Chondrocyte (in vitro differentiated cells): ENCODE results near the gene ARIH1. TPM values are rescaled to one million over a fixed set of nuclear protein-coding genes. Genes with fewer than 3 reads are reported as not detected.
"Not testable (repeated sequence)": the region's sequence is repeated elsewhere in the genome, so short reads cannot be mapped to it uniquely, and the experiment has no call there.

Source experiments
- DNase-seq: peaks from one replicate; pipeline ENCODE4 v3.0.0; 2021; ENCODE audit warnings: mixed read lengths, low spot score
- H3K27ac Mint-ChIP-seq: one replicate; pipeline ENCODE4 v1.8.0; 2021; ENCODE audit warnings: mild to moderate bottlenecking, moderate library complexity, mixed read lengths; ENCODE audit not compliant: unreplicated experiment
- H3K27me3 Mint-ChIP-seq: 2 replicates; pipeline ENCODE4 v1.8.0; 2021; ENCODE audit warnings: low read depth, mixed read lengths
- H3K36me3 Mint-ChIP-seq: 2 replicates; pipeline ENCODE4 v1.8.0; 2021; ENCODE audit warnings: low read depth, mixed read lengths
- H3K4me1 Mint-ChIP-seq: 2 replicates; pipeline ENCODE4 v1.8.0; 2021; ENCODE audit warnings: low read depth, mild to moderate bottlenecking, mixed read lengths
- H3K4me3 Mint-ChIP-seq: one replicate; pipeline ENCODE4 v1.8.0; 2021; ENCODE audit warnings: mild to moderate bottlenecking, moderate library complexity, mixed read lengths; ENCODE audit not compliant: unreplicated experiment
- H3K9me3 Mint-ChIP-seq: 2 replicates; pipeline ENCODE4 v1.8.0; 2021; ENCODE audit warnings: low read depth, mixed read lengths
- total RNA-seq: library from RNA; stranded (reverse); gene quantifications from 3 replicates; pipeline ENCODE4 v1.2.1, GENCODE V29; 2021
- TF ChIP-seq, protein P1 (sequence below): fragments of 200-600 bp; sonication (generic); IDR thresholded peaks from 2 replicates; pipeline ENCODE4 v1.5.0; 2021; ENCODE audit warnings: antibody characterized with exemption, mild to moderate bottlenecking, moderate library complexity

ARIH1 gene
- total RNA-seq, 1 donor from 2014 or later: 164 TPM

DNA sequence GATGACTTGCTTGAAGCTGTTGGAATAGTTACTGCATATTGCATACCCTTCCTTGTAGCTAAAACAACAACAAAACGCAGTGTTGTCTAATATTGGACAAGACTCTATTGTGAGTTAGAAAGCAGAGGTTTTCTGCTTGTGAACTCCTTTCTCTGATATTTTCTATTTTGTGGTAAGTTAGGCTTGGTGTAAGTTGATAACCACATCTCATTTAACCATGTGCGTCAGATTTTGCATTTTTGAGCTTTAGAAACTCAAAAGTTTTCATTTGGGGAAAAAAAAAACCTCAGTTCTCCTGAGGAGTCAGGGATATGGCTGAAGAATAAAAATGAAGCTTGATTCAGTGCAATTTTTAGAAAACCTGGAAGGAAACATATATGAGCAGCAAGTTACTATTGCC is 1.5 kb downstream of the ARIH1 start:
- peaks cover 44% of the 10 kb centered on the region for H3K4me1 Mint-ChIP-seq
- peak overlapping the region; percentile 96 for H3K4me3 Mint-ChIP-seq
- H3K27ac Mint-ChIP-seq: peak overlapping the region; percentile 99
- H3K9me3 Mint-ChIP-seq: no peaks in the 10 kb centered on the region
- H3K36me3 Mint-ChIP-seq: peaks cover 5% of the 10 kb centered on the region
- no peaks in the 10 kb centered on the region for H3K27me3 Mint-ChIP-seq
- no peak for DNase-seq
- TF ChIP-seq, protein P1, sequence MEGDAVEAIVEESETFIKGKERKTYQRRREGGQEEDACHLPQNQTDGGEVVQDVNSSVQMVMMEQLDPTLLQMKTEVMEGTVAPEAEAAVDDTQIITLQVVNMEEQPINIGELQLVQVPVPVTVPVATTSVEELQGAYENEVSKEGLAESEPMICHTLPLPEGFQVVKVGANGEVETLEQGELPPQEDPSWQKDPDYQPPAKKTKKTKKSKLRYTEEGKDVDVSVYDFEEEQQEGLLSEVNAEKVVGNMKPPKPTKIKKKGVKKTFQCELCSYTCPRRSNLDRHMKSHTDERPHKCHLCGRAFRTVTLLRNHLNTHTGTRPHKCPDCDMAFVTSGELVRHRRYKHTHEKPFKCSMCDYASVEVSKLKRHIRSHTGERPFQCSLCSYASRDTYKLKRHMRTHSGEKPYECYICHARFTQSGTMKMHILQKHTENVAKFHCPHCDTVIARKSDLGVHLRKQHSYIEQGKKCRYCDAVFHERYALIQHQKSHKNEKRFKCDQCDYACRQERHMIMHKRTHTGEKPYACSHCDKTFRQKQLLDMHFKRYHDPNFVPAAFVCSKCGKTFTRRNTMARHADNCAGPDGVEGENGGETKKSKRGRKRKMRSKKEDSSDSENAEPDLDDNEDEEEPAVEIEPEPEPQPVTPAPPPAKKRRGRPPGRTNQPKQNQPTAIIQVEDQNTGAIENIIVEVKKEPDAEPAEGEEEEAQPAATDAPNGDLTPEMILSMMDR: no peak

DNA sequence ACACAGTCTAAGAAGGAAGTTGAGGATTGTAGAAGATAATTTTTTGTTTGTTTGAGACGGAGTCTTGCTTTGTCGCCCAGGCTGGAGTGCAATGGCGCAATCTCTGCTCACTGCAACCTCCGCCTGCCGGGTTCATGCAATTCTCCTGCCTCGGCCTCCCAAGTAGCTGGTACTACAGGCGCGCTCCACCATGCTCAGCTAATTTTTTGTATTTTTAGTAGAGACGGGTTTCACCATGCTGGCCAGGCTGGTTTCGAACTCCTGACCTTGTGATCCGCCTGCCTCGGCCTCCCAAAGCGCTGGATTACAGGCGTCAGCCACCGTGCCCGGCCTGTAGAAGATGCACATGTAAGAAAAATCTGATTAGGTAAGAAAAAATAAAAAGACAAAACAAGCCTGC is 2.2 kb downstream of the ARIH1 start:
- H3K4me1 Mint-ChIP-seq: peaks cover 51% of the 10 kb centered on the region
- peak overlapping the region; percentile 88 for H3K27ac Mint-ChIP-seq
- H3K9me3 Mint-ChIP-seq, H3K27me3 Mint-ChIP-seq, DNase-seq, H3K36me3 Mint-ChIP-seq: not testable (repeated sequence)
- H3K4me3 Mint-ChIP-seq: peak overlapping the region; percentile 96

DNA sequence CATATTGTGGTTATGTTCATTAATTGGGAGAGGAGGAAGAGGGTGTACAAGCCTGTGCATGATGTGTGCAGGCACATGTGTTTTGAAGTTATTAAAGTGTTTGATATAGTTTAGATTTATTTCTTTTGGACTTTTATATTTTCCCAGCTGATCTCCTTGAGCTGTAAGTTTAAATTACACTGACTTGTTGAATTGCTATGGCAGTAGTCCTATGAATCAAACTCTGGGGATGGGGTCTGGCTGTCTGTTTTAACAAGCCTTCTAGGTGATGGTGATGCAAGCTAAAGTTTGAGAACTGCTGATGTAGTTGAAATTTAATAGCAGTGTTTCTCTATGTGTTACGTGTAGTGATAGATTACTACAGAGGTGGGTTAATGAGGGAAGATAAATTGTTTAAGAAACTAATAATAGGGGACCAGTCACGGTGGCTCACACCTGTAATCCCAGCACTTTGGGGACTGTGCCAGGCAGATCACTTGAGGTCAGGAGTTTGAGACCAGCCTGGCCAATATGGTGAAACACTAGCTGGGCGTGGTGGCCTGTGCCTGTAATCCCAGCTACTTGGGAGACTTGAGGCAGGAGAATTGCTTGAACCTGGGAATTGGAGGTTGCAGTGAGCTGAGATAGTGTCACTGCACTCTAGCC is 7.0 kb downstream of the ARIH1 start:
- TF ChIP-seq, protein P1: no peak
- H3K27ac Mint-ChIP-seq: peak overlapping the region; percentile 20
- no peaks in the 10 kb centered on the region for H3K9me3 Mint-ChIP-seq
- peaks cover 5% of the 10 kb centered on the region for H3K36me3 Mint-ChIP-seq
- H3K4me3 Mint-ChIP-seq: no peak overlapping the region
- H3K4me1 Mint-ChIP-seq: peaks cover 43% of the 10 kb centered on the region
- no peak for DNase-seq
- no peaks in the 10 kb centered on the region for H3K27me3 Mint-ChIP-seq

DNA sequence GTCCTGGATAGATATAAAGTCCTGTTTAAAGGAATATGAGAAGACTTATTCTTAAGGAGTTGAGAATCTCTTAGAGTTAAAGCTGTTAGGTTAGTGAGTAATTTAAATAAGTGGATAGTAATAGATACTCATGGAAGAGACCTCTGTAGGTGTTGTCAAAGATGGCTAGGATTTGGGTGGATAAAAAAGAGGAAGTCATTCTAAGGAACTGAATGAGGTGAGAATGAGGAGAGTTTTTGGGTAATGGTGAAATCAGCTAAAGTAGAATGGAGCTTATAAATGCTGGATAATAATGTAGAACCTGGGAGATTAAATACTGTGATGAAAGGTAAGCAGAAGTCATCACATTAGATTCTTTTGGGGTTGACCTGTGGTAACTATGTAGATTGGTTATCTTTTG is 8.1 kb downstream of the ARIH1 start:
- H3K27me3 Mint-ChIP-seq: no peaks in the 10 kb centered on the region

DNA sequence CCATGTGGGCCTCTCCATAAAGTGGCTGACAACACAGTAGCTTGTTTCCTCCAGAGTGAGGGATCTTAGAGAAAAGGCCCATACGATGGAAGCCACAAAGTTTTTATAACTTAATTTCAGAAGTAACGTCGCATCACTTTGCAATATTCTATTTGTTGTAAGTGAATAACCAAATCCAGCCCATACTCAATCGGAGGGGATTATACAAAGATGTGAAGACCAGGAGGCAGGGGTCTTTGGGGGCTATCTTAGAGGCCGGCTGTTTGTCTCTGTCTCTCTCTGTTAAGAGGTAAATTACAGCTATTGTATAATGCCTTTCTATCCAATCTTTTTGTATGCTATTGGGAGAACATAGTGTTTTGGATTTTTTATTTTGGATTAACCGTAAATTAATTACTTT is 9.1 kb downstream of the ARIH1 start:
- no peaks in the 10 kb centered on the region for H3K9me3 Mint-ChIP-seq
- DNase-seq: no peak
- H3K27me3 Mint-ChIP-seq: no peaks in the 10 kb centered on the region
- H3K4me1 Mint-ChIP-seq: peaks cover 40% of the 10 kb centered on the region
- H3K36me3 Mint-ChIP-seq: peaks cover 3% of the 10 kb centered on the region
- H3K27ac Mint-ChIP-seq: no peak overlapping the region
- H3K4me3 Mint-ChIP-seq: no peak overlapping the region
- TF ChIP-seq, protein P1: no peak

More for the DNA sequence above, 8.1 kb downstream of the ARIH1 start:
- Mint-ChIP-seq H3K27ac (no peak overlapping the region), H3K4me3 (no peak overlapping the region), H3K36me3 (peaks cover 3% of the 10 kb centered on the region), H3K4me1 (peaks cover 35% of the 10 kb centered on the region), H3K9me3 (no peaks in the 10 kb centered on the region)
- DNase-seq: no peak
- TF ChIP-seq, protein P1: no peak

DNA sequence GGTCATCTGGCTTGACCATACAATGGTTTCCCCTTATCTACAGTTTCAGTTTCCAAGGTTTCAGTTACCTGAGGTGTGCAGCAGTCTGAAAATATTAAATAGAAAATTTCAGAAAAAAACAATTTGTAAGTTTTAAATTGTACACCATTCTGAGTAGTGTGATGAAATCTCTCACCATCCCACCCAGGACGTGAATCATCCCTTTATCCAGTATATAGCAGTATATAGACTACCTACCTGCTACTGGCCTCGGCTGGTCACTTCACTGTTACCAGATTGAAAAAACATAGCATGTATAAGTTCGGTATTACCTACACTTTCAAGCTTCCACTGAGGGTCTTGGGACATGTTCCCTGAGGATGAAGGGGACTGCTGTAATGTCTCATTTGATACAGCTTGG is 12.0 kb downstream of the ARIH1 start:
- Mint-ChIP-seq H3K27ac (peak overlapping the region; percentile 8), H3K27me3 (no peaks in the 10 kb centered on the region), H3K4me3 (no peak overlapping the region), H3K4me1 (peaks cover 40% of the 10 kb centered on the region), H3K36me3 (no peaks in the 10 kb centered on the region), H3K9me3 (no peaks in the 10 kb centered on the region)
- TF ChIP-seq, protein P1: no peak
- DNase-seq: no peak
